NCI-H146 (cell line): ENCODE results near the gene DNAAF1.

Experiments used
- DNase-seq: peaks from one replicate; lab custom pipeline; 2025; lab: John Stamatoyannopoulos, UW

The DNAAF1 gene

DNA sequence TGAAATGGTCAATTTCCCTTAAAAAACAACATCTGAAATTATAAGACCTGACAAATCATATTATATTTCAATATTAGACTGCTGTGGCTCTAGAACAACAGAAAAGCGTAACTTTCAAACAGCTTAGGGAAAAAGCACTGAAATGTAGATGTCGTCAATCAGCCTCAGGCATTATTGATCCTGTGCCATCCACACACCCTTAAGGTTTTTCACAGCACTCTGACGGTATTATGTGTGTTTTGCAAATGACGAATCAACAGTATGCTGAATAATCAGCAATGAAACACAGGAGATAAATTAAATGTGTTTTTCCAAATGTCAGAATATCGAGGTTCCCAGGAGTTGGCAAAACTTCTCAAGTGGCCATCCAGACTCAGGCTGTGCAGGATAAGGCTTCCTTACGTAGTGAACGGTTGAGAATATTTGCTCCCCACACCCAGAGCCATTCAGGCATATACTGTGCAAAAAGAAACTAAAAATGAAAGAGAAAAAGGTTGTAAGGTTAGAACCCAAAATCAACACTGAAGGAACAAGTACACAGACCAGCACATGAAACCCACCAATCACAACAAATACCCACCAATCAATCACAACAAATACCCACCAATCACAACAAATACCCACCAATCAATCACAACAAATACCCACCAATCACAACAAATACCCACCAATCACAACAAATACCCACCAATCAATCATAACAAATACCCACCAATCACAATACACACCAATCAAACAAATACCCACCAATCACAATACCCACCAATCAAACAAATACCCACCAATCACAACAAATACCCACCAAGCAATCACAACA, 20.6 kb upstream of the DNAAF1 start:
- no peak for DNase-seq

DNA sequence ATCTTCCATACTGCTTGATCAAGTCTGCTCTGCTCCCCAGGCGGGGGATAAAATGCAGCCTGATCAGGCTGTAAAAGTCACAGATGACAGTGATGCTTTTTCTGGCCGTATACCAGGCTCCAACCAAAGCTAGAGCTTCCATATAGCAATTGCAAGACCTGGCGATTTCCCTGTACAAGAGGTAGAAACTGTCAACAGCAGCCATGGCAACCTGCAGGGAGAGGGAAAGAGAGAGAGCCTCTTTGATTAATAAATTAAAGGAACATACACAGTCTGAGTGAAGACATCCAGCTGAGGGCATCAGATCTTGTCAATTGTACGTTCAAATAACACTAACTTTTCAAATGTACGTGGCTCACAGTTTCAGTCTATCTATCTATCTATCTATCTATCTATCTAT, 14.0 kb upstream of the DNAAF1 start:
- DNase-seq = no peak

DNA sequence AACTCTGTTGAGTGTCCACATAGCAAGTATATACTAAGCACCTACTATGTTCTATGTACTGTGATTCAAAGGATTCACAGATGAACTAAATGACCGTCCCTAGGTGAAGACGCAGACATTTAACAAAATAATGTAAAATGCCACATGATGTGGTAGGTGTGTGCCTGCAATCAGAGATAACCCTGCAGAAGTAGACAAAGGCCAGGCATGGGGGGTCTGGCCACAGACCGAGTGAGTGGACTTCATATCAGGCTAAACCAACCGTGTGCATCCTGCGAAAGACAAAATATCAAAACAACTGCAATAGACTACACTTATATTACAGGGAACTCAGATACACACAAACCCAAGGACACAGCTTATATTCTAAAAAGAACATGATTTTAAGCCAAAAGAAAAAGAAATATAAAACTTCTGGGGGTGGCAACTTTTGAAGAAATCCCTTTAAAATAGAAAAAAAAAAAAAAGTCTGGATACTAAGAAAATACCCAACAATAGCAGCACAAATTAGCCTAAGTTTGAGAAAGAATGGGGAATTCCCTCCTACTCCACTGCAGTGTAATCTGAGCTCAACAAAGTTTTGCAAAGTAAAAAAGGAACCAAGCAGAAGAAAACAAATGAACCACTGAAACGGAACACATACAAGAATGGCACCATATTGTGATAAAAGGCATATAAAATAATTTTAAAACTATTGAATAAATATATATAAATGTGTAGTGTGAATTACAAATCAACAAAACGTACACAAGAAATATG, 12.4 kb upstream of the DNAAF1 start:
- DNase-seq = no peak

DNA sequence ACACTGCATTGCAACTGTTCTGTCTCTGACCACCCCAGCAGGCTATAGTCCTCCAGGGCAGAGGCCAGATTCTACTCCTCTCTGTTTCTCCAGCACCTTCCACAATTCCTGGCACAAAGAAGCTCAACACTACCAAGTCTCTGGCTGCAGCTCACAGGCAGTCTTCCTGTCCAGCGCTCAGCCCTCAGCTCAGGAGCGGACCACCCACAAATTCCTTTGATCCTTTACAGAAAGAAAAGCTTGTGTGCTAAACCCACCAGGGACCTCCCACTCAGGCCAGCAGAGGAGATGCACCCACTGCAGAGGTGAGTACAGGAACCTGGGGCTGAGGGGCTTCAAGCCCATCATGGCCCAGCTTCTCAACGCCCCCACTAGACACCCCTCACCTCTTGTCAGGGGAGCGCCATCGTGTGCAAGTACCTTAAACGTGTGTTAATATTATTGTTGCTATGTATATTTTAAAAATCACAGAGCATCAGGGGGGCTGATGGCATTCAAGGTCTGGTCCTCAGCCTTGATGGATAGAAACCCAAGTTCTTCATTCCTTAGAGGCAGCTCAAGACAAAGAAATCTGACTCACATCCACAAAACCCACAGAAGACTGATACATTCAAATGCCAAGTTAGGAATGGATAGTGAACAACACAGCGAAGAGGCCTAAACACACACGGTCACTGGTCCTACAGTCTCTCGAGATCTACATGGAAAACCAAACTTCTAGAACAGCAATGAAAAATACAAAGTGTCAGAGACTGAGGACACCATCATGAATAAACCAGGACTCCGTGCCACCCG, 8.6 kb upstream of the DNAAF1 start:
- DNase-seq = no peak

DNA sequence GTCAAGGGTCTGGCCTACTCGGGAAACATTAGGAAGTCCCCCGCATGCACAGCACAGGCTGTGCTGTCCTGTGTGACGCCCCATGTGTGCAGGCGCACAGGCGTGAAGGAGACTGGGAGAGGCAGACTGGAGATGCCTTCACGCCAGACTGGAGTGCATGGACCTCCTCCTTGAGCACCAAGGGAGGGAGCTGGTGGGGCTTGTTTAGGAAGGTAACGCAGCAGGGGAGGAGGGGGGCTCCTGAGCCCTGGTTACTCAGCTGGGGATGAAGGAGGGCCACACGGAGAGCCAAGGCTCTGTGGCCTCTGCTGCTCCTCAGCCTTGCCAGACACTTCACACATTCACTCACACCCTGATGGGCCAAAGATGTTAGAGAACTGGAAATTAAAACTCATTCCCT, 7.8 kb upstream of the DNAAF1 start:
- no peak for DNase-seq

DNA sequence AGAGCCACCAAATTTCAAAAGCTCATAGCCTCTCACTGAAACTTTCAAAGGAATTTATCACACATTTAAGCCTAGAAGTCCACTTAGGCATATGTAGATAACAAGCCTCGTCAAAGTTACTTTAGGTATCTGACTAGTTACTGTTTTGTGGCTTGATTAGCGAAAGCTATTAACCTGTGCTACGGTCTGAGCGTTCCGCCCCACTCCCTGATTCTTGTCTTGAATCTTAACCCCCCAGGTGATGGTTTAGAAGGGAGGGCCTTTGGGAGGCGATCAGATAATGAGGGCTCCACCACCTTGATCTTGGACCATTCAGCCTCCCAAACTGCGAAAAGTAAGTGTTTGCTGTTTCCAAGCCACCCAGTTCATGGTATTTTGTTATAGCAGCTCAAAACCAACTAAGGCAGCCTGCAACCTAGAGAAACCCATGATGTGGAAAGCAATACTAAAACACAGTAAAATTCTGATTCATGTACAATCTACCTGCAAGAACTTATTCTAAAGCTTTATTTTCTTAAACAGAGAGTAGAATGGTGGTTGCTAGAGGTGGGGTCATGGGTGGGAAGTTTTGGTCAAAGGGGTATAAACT, 7.2 kb upstream of the DNAAF1 start:
- no peak for DNase-seq

DNA sequence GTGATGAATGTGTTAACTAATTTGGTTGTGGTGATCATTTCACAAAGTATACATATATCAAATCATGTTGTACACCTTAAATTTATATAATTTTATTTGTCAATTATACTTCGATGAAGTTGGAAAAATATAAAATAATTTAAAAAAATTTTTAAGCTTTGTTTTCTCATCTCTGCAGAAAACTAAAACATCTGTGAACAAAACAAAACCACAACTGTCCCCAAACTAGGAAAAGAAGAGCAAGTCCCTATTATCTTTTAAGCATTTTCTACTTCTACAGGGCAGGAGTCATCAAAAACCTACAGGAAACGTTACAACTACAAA, 6.6 kb upstream of the DNAAF1 start:
- DNase-seq = no peak

DNA sequence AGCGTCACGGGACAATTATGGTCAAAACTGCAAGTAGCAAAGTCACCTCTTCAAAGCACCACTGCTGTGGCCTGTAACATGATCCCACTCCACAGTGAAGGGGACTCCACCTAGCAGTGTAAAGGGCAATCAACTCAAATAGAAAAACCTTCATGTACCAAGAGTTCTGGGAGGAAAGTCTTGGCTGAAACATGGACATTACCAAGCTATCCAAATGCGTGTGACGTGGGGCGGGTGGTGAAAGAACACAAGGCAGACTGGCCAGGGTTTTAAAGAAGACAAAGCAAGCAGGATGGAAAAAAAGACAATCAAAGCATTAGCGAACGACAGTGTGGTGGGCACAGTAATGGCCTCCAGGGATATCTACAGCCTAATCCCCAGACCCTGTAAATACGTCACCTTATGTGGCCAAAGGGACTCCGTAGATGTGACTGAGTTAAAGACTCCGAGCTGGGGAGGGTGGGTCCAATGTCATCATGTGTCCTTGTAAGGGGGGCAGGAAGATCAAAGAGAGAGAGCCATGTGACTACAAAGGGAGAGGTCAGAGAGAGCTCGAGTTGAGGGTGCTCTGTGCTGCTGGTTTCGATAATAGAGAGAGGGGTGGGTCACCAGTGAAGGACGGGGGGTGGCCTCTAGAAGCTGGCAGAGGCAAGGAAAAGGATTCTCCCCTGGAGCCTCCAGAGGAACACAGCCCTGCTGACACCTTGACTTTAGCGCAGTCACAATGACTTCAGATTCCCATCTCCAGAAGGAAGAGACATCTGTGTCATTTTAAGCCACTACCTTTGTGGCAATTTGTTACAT, 6.1 kb upstream of the DNAAF1 start:
- DNase-seq = peak; percentile 33

DNA sequence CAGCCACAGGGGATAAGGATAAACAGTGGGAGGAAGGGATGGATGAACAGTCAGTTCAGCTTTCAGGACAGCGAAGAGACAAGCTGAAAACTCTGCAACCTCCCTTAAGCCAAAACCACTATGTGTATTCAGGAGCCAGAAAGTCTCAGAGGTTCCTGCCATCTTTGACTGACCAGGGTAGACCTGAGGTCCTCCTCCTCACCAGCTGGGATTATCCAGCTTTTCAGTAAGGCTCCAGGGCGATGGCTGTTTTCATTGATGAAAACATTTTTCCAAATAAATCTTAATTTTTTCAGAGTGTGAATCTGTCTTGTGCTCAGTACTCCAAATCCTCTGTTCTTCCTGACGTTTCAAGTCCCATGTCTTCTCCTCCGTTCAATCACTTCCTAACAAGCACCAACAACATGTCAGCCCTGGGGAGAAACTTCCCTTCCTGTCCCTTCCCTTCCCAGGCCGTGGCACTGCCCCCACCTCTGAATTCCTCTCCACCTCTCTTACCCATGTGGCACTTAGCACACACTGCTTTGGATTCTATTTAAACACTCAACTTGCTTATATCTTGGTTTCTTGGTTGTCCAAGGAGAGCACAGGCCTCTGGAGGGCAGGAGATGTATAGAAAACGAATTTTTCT, 5.4 kb upstream of the DNAAF1 start:
- DNase-seq = no peak

DNA sequence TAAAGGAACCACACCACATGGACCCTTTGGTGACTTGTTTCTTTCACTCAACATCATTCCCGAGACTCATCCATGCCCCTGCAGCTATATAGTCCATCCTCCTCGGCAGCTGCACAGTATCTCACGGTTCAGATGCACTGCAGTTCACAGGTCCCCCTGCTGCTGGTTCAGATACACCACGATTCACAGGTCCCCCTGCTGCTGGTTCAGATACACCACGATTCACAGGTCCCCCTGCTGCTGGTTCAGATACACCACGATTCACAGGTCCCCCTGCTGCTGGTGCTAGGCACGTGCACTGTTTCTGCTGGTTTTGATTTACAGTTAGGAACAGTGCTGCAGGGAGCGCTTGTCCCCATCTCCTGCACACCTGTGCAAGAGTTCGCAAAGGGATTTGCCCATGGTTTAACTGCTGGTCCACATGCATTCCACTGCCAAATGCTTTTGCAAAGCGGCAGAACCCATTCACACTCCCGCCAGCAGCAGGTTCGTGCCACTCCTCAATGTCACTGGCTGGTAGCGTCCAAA, 3.9 kb upstream of the DNAAF1 start:
- DNase-seq = no peak

DNA sequence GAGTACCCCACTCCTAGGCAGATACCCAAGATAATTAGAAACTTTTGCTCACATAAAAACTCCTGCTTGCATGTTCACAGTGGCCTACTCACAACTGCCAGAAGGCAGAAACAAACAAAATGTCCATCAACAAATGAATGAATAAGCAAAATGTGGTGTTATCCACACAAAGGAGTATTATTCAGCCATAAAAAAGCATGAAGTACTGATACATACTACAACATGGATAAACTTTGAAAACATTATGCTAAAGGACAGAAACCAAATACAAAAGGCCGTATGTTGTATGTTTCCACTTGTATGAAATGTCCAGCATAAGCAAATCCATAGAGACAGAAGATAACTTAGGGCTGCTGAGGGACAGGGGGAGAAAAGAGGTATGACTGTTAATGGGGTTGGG, 2.0 kb upstream of the DNAAF1 start:
- DNase-seq = no peak

DNA sequence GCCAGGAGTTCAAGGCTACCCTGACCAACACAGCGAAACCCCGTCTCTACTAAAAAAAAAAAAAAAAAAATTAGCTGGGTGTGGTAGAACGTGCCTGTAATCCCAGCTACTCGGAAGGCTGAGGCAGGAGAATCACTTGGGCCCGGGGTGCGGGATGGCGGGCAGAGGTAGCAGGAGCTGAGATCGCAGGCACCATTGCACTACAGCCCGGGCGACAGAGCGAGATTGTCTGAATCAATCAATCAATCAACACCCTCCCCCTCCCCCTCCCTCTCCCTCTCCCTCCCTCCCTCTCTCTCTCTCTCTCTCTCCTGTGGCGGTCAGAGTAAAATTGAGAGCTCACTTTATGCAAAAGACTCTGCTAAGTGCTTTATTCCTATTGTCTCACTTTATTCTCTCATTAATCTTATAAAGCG, 1.3 kb upstream of the DNAAF1 start:
- DNase-seq = no peak

DNA sequence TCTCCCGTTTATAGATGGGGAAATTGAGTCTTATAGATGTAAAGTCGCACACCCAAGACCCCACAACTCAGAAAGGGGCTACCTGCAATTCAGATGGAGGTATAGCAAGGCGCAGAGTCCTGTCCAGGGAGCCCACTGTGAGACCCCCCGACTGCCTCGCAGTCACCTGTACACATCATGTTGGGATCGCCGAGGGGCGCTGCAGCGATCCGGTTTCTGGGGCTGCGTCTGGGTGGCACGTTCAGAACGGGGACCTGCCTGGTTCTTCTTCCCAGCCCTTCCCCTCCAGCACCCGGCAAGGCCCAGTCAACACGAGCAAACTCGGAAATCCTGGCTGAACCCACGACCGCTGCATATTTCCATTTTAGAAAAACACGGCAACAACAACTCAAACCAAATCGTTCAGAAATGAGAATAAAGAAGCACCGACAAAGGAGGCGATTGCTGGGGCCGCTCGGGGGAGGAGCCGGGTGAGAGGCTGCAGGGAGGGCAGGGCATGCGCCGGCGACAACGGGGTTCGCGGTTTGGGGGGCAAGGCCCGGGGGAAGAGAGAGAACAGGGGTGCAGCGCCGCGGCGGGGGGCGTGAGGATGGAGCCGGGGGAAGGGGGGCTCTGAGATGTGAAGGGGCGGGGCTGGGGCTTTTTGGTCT, 774 bp upstream of the DNAAF1 start:
- DNase-seq = no peak

DNA sequence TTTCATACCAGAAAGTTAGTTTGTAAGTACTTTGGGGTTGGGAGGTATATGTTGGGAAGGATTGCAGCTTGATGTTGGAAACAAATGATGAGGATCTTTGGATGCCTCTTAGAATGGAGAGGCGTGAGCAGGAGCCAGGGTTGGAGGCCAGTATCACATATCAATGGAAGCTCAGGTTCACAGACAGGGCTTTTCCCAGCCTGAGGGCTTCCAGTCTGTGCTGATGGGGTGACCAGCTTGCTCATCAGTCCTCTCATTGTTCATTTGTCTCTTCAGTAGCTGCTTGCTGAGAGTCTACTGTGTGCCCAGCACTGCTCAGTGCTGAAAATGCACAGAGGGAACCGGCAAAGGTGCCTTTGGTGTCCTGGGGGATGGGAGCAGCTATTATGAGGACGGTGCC, 5.8 kb downstream of the DNAAF1 start:
- no peak for DNase-seq

DNA sequence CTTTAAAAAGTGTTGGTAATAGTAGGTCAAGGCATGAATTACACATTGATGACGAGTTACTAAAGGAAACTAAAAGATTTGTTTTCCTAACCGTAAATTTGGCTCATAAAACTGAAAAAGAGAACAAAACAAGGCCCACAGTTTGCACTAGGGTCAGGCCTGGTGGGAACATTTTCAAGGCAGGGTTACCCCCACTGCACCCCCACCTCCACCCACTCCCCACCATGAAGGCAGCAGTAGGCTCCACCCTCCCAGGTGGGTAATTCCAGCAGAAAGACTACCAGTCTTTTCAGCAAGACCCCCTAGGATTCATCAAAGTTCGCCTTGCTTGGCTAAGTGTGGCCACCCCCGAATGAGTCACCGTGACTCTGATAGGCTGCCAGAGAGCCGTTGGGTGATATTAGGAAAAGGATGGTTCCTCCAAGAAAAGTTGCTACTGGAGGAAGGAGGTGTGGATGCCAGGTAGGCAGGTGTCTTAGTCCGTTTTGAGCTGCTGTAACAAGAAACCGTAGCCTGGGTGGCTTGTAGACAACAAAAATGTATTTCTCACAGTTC, 8.6 kb downstream of the DNAAF1 start:
- DNase-seq = no peak

DNA sequence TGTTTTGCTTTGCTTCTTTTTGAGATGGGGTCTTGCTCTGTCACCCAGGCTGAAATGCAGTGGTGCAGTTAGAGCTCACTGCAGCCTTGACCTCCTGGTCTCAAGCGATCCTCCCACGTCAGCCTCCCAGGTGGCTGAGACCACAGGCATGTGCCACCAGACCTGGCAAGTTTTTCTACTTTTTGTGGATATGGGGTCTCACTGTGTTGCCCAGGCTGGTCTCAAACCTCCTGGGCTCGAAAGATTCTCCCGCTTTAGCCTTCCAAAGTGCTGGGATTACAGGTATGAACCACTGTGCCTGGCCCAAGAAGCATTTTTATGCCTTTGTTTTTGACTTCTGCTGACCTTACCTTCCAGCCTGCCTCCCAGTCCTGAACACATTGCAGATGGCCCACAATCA, 10.1 kb downstream of the DNAAF1 start:
- DNase-seq = no peak

DNA sequence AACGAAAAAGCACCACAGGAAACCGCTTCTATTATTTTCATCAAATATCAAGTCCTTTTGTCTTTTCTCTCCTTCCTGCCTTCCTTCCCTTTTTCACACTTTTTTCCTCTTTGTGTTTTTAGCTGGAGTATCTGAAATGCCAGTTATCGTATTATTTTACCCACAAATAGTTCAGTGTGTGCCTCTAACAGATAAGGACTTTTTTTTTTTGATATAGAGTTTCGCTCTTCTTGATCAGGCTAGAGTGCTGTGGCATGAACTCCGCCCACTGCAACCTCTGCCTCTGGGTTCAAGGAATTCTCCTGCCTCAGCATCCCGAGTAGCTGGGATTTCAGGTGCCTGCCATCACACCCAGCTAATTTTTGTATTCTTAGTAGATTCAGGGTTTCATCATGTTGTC, 10.7 kb downstream of the DNAAF1 start:
- no peak for DNase-seq

DNA sequence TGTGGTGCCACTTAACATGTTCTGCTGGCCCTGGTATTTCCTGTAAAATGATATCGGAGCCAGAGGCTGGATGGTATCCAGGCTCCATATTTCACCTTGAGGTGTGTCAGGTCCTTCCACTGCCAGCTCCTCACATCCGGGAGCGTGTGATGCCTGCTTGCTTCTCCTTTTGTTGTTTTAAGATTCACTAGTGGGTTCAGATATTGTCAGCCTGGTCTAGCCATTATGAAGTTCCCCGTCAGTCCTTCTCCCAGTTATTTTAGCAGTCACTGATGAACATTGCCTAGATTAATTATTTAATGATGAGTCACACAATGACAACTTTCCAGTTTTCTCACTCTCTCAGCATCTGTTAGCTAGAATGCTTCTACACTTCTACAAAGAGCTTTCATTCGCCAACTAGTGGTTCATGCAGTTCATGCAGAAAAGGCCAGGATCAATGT, 11.3 kb downstream of the DNAAF1 start:
- DNase-seq = no peak

DNA sequence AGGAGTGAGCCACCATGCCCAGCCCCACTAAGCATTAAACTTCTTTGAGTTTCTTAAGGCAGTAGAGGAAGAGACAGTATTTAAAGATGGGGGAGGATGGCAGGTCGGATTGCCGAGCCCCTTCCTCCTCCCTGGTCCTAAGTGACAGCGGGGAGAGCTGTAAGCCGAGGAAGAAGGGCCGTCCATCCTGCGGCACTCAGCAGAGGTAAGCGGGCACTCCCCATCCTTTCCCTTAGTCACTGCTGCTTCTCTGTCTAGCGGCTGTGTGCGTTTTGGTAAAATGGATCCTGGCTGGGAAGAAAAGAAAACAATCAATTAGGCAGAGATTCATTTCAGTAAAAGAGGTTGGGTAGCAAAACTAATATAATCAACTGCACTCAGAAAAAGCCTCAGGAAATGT, 13.9 kb downstream of the DNAAF1 start:
- DNase-seq = peak; percentile 17

DNA sequence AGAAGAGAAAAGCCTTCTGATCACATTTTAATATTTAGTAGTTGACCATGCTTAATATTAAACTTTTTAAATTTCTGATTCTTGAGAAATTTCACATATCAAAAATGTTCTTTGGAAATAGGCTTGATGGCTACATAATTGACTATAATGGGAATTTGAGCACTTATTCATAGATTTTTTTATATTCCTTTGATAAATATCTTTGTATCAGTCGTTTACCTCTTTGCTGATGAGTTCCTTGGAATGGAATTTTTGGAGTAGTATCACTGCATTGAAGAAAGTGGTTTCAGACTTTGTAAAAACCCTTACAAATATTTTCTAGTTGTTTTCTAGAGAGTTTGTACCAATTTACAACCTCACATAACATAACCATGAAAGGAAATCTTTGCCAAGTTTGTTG, 14.7 kb downstream of the DNAAF1 start:
- DNase-seq = no peak
